ENCODE measurements around the gene SHISA9. TPM values are rescaled to one million over a fixed set of nuclear protein-coding genes. Genes with fewer than 3 reads are reported as not detected.

The SHISA9 gene
- polyA plus RNA-seq, 1 of the 3 experiments (the other 2 are of a cell fraction), result 0.02 TPM

GRCh38 chr16:13148836-13149235, 247.4 kb downstream of the SHISA9 start:
- no peak overlapping the region for H3K4me3 ChIP-seq (ENCODE audit: low read depth in 2 of 2, low read length in 1 of 2)
- no peaks in the 10 kb centered on the region for H3K4me1 ChIP-seq (ENCODE audit: control insufficient read depth in 1 of 2, insufficient read depth in 2 of 2, low read depth in 1 of 2, low read length in 1 of 2)
- DNase-seq, result no peak
- H4K20me1 ChIP-seq (ENCODE audit: insufficient read depth), result no peaks in the 10 kb centered on the region
- no peak overlapping the region for H3K27ac ChIP-seq (ENCODE audit: low read depth in 2 of 2, low read length in 1 of 2)
- 8% methylated on average over 3 of the region's 3 CpGs for WGBS (ENCODE audit: low lambda C conversion rate)
- no peaks in the 10 kb centered on the region for H3K9me2 ChIP-seq
- no peaks in the 10 kb centered on the region for H3K79me2 ChIP-seq (ENCODE audit: insufficient read depth)
- H3K4me2 ChIP-seq, result no peak overlapping the region
- CTCF ChIA-PET, result no interaction called here
- H3K27me3 ChIP-seq (ENCODE audit: insufficient read depth), result no peaks in the 10 kb centered on the region
- H3K36me3 ChIP-seq (replicated peaks in 1 of 2; ENCODE audit: control insufficient read depth in 1 of 2, insufficient read depth in 2 of 2, low read length in 1 of 2), result no peaks in the 10 kb centered on the region
- H3K9ac ChIP-seq, result no peak overlapping the region
- H3F3A ChIP-seq (replicated peaks; ENCODE audit: insufficient read depth), result no peaks in the 10 kb centered on the region
- POLR2A ChIA-PET, result no interaction called here
- no peak overlapping the region for H2AFZ ChIP-seq (ENCODE audit: low read depth)
- no peak for TF ChIP-seq SMC3 (IDR thresholded peaks at IDR 0.05; ENCODE audit: low read depth, low read length)
- TF ChIP-seq FOXM1 (IDR thresholded peaks at IDR 0.05; ENCODE audit: low read depth), result no peak
- no peak for TF ChIP-seq YY1 (IDR thresholded peaks at IDR 0.05; ENCODE audit: low read depth)
- no peak for TF ChIP-seq USF1 (IDR thresholded peaks at IDR 0.05; ENCODE audit: borderline replicate concordance, low read depth)
- no peak for TF ChIP-seq GATA2 (CRISPR knock-in tag; IDR thresholded peaks at IDR 0.05)
- no peak for TF ChIP-seq IRF3 (IDR thresholded peaks at IDR 0.05; ENCODE audit: low read depth, low read length)
- no peak for TF ChIP-seq MXI1 (IDR thresholded peaks at IDR 0.05; ENCODE audit: low read depth, low read length)
- TF ChIP-seq JUND (IDR thresholded peaks at IDR 0.05), result no peak
- TF ChIP-seq CHD2 (IDR thresholded peaks at IDR 0.05; ENCODE audit: low read length, partially characterized antibody), result no peak
- no peak for TF ChIP-seq MEF2A (IDR thresholded peaks at IDR 0.05; ENCODE audit: borderline replicate concordance, low read depth)
- no peak for TF ChIP-seq CTCF (IDR thresholded peaks at IDR 0.05)
- TF ChIP-seq RAD21 (IDR thresholded peaks at IDR 0.05; ENCODE audit: low read length), result no peak
- no peak for TF ChIP-seq FOXJ3 (CRISPR knock-in tag; IDR thresholded peaks at IDR 0.05)
- no peak for TF ChIP-seq POLR2AphosphoS5 (IDR thresholded peaks at IDR 0.05; ENCODE audit: low read depth, low read length)
- no peak for TF ChIP-seq EP300 (IDR thresholded peaks at IDR 0.05; ENCODE audit: borderline replicate concordance in 1 of 2, low read depth in 1 of 2, low read length in 1 of 2)
- TF ChIP-seq NFIC (IDR thresholded peaks at IDR 0.05; ENCODE audit: borderline replicate concordance), result no peak
- no peak for TF ChIP-seq USF2 (IDR thresholded peaks at IDR 0.05; ENCODE audit: borderline replicate concordance, low read depth, low read length)
- no peak for TF ChIP-seq RFX5 (IDR thresholded peaks at IDR 0.05; ENCODE audit: low read length)
- no peak for TF ChIP-seq NRF1 (IDR thresholded peaks at IDR 0.05; ENCODE audit: low read depth, low read length)
- no peak for TF ChIP-seq EZH2phosphoT487 (IDR thresholded peaks at IDR 0.05; ENCODE audit: borderline replicate concordance, low read depth)
- H3K9me3 ChIP-seq, result no peaks in the 10 kb centered on the region

All from SK-N-SH (cell line).